Measurements from ENCODE around the gene MAST1.

Gene MAST1

DNA sequence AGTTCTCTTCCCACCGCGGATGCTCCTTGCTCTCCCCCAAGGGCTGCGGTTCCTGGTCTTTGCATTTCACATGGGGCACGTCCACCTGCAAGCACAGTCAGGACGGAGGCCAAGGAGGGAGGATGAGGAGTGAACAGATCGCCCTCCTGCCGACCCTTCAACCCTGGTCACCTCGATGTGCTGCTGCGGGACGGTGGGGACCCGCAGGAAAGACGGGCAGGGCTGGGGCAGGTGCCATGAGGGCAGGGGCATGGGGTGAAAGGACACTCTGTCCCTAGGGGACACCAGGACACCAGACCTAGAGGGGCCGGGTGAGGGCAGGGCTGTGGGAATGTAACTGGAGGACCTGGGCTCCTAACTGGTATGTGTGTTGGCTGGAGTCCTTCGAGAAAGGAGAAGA is 79.9 kb downstream of the MAST1 start:
- Histone ChIP-seq H2AFZ (ENCODE audit: low read length) (no peak overlapping the region), H3K4me3 (ENCODE audit: low read length, poor library complexity, severe bottlenecking) (peak overlapping the region; percentile 70), H3K9ac (ENCODE audit: low read depth, low read length, poor library complexity, severe bottlenecking) (peak overlapping the region; percentile 75), H3K4me1 (ENCODE audit: insufficient read depth, low read length, poor library complexity, severe bottlenecking) (peaks cover 38% of the 10 kb centered on the region), H3K27me3 (ENCODE audit: insufficient read depth, low read length, poor library complexity, severe bottlenecking) (no peaks in the 10 kb centered on the region), H3K9me2 (replicated peaks; ENCODE audit: low read depth, low read length) (no peaks in the 10 kb centered on the region), H3K79me2 (ENCODE audit: insufficient read depth, low read length) (peaks cover 7% of the 10 kb centered on the region; the same call in 1 of the 2 replicates), H3K4me2 (ENCODE audit: low read depth, low read length, poor library complexity, severe bottlenecking) (peak overlapping the region; percentile 43), H3F3A (ENCODE audit: low read depth) (no peaks in the 10 kb centered on the region; the same call in 1 of the 2 replicates), H3K9me3 (ENCODE audit: insufficient read depth, low read depth, low read length) (no peaks in the 10 kb centered on the region), H4K20me1 (ENCODE audit: insufficient read depth, low read length, poor library complexity, severe bottlenecking) (no peaks in the 10 kb centered on the region), H3K36me3 (ENCODE audit: insufficient read depth, low read length) (peaks cover 11% of the 10 kb centered on the region; the same call in 1 of the 2 replicates)
- TF ChIP-seq EZH2phosphoT487 (IDR thresholded peaks at IDR 0.05; ENCODE audit: borderline replicate concordance), result no peak
- TF ChIP-seq CTCF (conservative IDR thresholded peaks at IDR 0.05; ENCODE audit: low read length), result no peak

DNA sequence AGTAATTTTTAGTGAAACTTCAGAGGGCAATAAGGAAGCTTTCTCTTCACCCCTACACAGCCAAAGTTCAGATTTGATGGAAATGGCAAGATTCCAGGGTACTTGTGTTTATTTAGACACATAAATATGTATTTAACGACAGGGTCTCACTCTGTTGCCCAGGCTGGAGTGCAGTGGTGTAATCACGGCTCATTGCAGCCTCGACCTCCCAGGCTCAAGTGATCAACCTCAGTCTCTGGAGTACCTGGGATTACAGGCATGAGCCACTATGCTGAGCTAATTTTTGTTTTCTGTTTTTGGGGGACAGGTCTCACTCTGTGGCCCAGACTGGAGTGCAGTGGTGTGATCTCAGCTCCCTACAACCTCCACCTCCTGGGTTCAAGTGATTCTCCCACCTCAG is 82.7 kb downstream of the MAST1 start:
- H2AFZ ChIP-seq (ENCODE audit: low read length), result no peak overlapping the region
- no peaks in the 10 kb centered on the region for H3K27me3 ChIP-seq (ENCODE audit: insufficient read depth, low read length, poor library complexity, severe bottlenecking)
- no peaks in the 10 kb centered on the region; the same call in 1 of the 2 replicates for H3F3A ChIP-seq (ENCODE audit: low read depth)
- TF ChIP-seq CTCF (conservative IDR thresholded peaks at IDR 0.05; ENCODE audit: low read length), result no peak
- no peak for TF ChIP-seq EZH2phosphoT487 (IDR thresholded peaks at IDR 0.05; ENCODE audit: borderline replicate concordance)
- H3K36me3 ChIP-seq (ENCODE audit: insufficient read depth, low read length), result peaks cover 31% of the 10 kb centered on the region; the same call in 1 of the 2 replicates
- no peaks in the 10 kb centered on the region for H3K9me3 ChIP-seq (ENCODE audit: insufficient read depth, low read depth, low read length)
- H3K4me2 ChIP-seq (ENCODE audit: low read depth, low read length, poor library complexity, severe bottlenecking), result no peak overlapping the region
- no peak overlapping the region for H3K4me3 ChIP-seq (ENCODE audit: low read length, poor library complexity, severe bottlenecking)
- no peaks in the 10 kb centered on the region for H3K9me2 ChIP-seq (replicated peaks; ENCODE audit: low read depth, low read length)
- no peak overlapping the region for H3K9ac ChIP-seq (ENCODE audit: low read depth, low read length, poor library complexity, severe bottlenecking)
- peaks cover 7% of the 10 kb centered on the region; the same call in 1 of the 2 replicates for H3K79me2 ChIP-seq (ENCODE audit: insufficient read depth, low read length)
- H3K4me1 ChIP-seq (ENCODE audit: insufficient read depth, low read length, poor library complexity, severe bottlenecking), result peaks cover 11% of the 10 kb centered on the region
- H4K20me1 ChIP-seq (ENCODE audit: insufficient read depth, low read length, poor library complexity, severe bottlenecking), result no peaks in the 10 kb centered on the region

DNA sequence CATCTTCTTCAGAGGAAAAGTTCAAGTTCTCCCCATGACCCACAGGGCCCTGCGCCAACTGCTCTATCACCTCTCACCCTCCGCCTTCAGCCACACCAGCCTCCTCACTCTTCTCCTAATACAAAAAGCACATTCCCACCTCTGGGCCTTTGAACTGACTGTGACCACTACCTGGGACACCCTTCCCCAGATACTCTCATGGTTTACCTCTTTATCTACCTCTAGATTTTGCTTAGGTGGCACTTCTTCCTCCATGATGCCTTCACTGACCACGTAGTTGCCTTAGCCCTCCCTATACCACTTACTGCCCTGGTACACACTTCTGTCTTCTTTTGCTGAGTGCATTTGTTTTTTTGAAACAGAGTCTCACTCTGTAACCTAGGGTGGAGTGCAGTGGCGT is 84.6 kb downstream of the MAST1 start:
- Histone ChIP-seq H3K9me2 (replicated peaks; ENCODE audit: low read depth, low read length) (no peaks in the 10 kb centered on the region), H3K4me3 (ENCODE audit: low read length, poor library complexity, severe bottlenecking) (no peak overlapping the region), H3F3A (ENCODE audit: low read depth) (no peaks in the 10 kb centered on the region; the same call in 1 of the 2 replicates), H3K9me3 (ENCODE audit: insufficient read depth, low read depth, low read length) (no peaks in the 10 kb centered on the region), H3K27me3 (ENCODE audit: insufficient read depth, low read length, poor library complexity, severe bottlenecking) (no peaks in the 10 kb centered on the region), H3K4me1 (ENCODE audit: insufficient read depth, low read length, poor library complexity, severe bottlenecking) (peaks cover 9% of the 10 kb centered on the region), H3K9ac (ENCODE audit: low read depth, low read length, poor library complexity, severe bottlenecking) (no peak overlapping the region), H3K4me2 (ENCODE audit: low read depth, low read length, poor library complexity, severe bottlenecking) (no peak overlapping the region), H3K36me3 (ENCODE audit: insufficient read depth, low read length) (peaks cover 44% of the 10 kb centered on the region; the same call in 1 of the 2 replicates), H2AFZ (ENCODE audit: low read length) (no peak overlapping the region), H4K20me1 (ENCODE audit: insufficient read depth, low read length, poor library complexity, severe bottlenecking) (no peaks in the 10 kb centered on the region), H3K79me2 (ENCODE audit: insufficient read depth, low read length) (peaks cover 13% of the 10 kb centered on the region; the same call in 1 of the 2 replicates)
- TF ChIP-seq EZH2phosphoT487 (IDR thresholded peaks at IDR 0.05; ENCODE audit: borderline replicate concordance) (no peak), CTCF (conservative IDR thresholded peaks at IDR 0.05; ENCODE audit: low read length) (no peak)
